ENCODE results near the gene BTBD17.

Gene BTBD17

GRCh38 chr17:74307984-74308773, 53.5 kb downstream of the BTBD17 start:
- no peak for TF ChIP-seq MYC (IDR thresholded peaks at IDR 0.05; ENCODE audit: low read depth, low read length)
- TF ChIP-seq CTCF (IDR thresholded peaks at IDR 0.05; ENCODE audit: low read depth, low read length) = no peak
- TF ChIP-seq MAX (IDR thresholded peaks at IDR 0.05; ENCODE audit: low read depth, low read length) = no peak
- DNase-seq (ENCODE audit: low read depth) = no peak
- no peak overlapping the region for H3K4me3 ChIP-seq (ENCODE audit: low read depth, low read length)

Data from NB4 (cell line).